PC-9 (cell line): Measurements from ENCODE around the gene RNF166. TPM values are rescaled to one million over a fixed set of nuclear protein-coding genes. Genes with fewer than 3 reads are reported as not detected.

Experiments
- BruUV-seq: library from RNA; stranded (reverse); fragments of 400-500 nt; replicated peaks from 2 replicates; lab custom pipeline; 2021; lab: Mats Ljungman, UMichigan
- CTCF ChIA-PET: fragments of 300-600 bp; sonication (Branson Sonifier 250); formaldehyde crosslinking; loops from one replicate; lab custom pipeline; 2022; ENCODE audit warnings: antibody characterized with exemption; lab: Charles Lee
- POLR2A ChIA-PET: fragments of 300-600 bp; sonication (Branson Sonifier 250); formaldehyde crosslinking; loops from one replicate; lab custom pipeline; 2022; ENCODE audit warnings: antibody characterized with exemption; ENCODE audit not compliant: unreplicated experiment; lab: Charles Lee
- DNase-seq, 2 experiments: peaks; one replicate each; pipeline versions ENCODE4 v3.0.0 to v3.0.0-alpha.2; 2015 to 2022; ENCODE audit warnings: mixed read lengths in 1 of 2
- H2AFZ ChIP-seq: fragments of 200-600 bp; sonication (generic); 2 replicates; pipeline ENCODE4 v1.8.1; 2017; ENCODE audit warnings: antibody characterized with exemption
- H3F3A ChIP-seq: fragments of 200-600 bp; sonication (generic); 2 replicates; pipeline ENCODE4 v1.8.1; 2017; ENCODE audit warnings: antibody characterized with exemption, mild to moderate bottlenecking, low read depth; ENCODE audit not compliant: insufficient read depth
- H3K27ac ChIP-seq: fragments of 200-600 bp; sonication (generic); 2 replicates; pipeline ENCODE4 v1.6.1; 2016; ENCODE audit warnings: mixed run types
- H3K27me3 ChIP-seq: fragments of 200-600 bp; sonication (generic); 2 replicates; pipeline ENCODE4 v1.6.1; 2016; ENCODE audit warnings: low read depth, mixed run types; ENCODE audit not compliant: insufficient read depth
- H3K36me3 ChIP-seq: fragments of 200-600 bp; sonication (generic); 2 replicates; pipeline ENCODE4 v1.6.1; 2016; ENCODE audit warnings: low read depth, mixed run types
- H3K4me1 ChIP-seq: fragments of 200-600 bp; sonication (generic); replicated peaks from 2 replicates; pipeline ENCODE4 v1.6.1; 2016; ENCODE audit warnings: mixed run types; ENCODE audit not compliant: insufficient read depth
- H3K4me2 ChIP-seq: fragments of 200-600 bp; sonication (generic); 2 replicates; pipeline ENCODE4 v1.6.1; 2017; ENCODE audit warnings: mixed run types
- H3K4me3 ChIP-seq: fragments of 200-600 bp; sonication (generic); 2 replicates; pipeline ENCODE4 v1.6.1; 2016; ENCODE audit warnings: mixed run types
- H3K79me2 ChIP-seq: fragments of 200-600 bp; sonication (generic); 2 replicates; pipeline ENCODE4 v1.6.1; 2017; ENCODE audit warnings: low read depth, mixed run types
- H3K9me2 ChIP-seq: fragments of 200-600 bp; sonication (generic); 2 replicates; pipeline ENCODE4 v1.8.1; 2017; ENCODE audit warnings: mild to moderate bottlenecking; ENCODE audit not compliant: insufficient read depth
- H3K9me3 ChIP-seq: fragments of 200-600 bp; sonication (generic); 2 replicates; pipeline ENCODE4 v1.8.1; 2016; ENCODE audit warnings: low read depth; ENCODE audit not compliant: insufficient read depth
- H4K20me1 ChIP-seq: fragments of 200-600 bp; sonication (generic); 2 replicates; pipeline ENCODE4 v1.8.1; 2017; ENCODE audit not compliant: insufficient read depth
- CTCF ChIP-seq: fragments of 200-600 bp; sonication (generic); conservative IDR thresholded peaks from 2 replicates; pipeline ENCODE4 v1.6.1; 2017; ENCODE audit warnings: mixed run types, antibody characterized with exemption, mild to moderate bottlenecking, moderate library complexity
- EZH2 ChIP-seq: fragments of 200-600 bp; sonication (generic); IDR thresholded peaks from 2 replicates; pipeline ENCODE4 v1.8.0; 2017; ENCODE audit warnings: antibody characterized with exemption, low read depth
- intact Hi-C: fragments of 100-400 bp; cut with micrococcal nuclease; formaldehyde crosslinking; loops from one replicate; pipeline ENCODE4 v1.10.0; 2022; ENCODE audit not compliant: unreplicated experiment
- total RNA-seq: library from RNA; stranded (reverse); gene quantifications from 2 replicates; pipeline ENCODE4 v1.2.3, GENCODE V29; 2021

RNF166 gene
- total RNA-seq, 1 experiment from 2014 or later, result 29.4 TPM

- H3K27ac ChIP-seq, result no peak overlapping the region
- peaks cover 30% of the 10 kb centered on the region for H3K79me2 ChIP-seq
- H3K27me3 ChIP-seq, result no peaks in the 10 kb centered on the region
- H3K36me3 ChIP-seq, result peaks cover 8% of the 10 kb centered on the region; the same call in 1 of the 2 replicates
- no peak overlapping the region for H2AFZ ChIP-seq
- H3K4me2 ChIP-seq, result no peak overlapping the region
- peaks cover 2% of the 10 kb centered on the region; the same call in 1 of the 2 replicates for H3K4me1 ChIP-seq
- peaks cover 7% of the 10 kb centered on the region; the same call in 1 of the 2 replicates for H3F3A ChIP-seq
- H3K9me3 ChIP-seq, result no peaks in the 10 kb centered on the region
- H3K4me3 ChIP-seq, result no peak overlapping the region
- intact Hi-C loops, result no loop called here
- DNase-seq, result no peak
- no peak for TF ChIP-seq EZH2
- no peak for TF ChIP-seq CTCF
- H3K9me2 ChIP-seq, result no peaks in the 10 kb centered on the region
- H4K20me1 ChIP-seq, result peaks cover 24% of the 10 kb centered on the region
- BruUV-seq, result no TSS peak
- ChIA-PET POLR2A (no interaction called here), CTCF (no interaction called here)
These were observed 42.2 kb upstream of the RNF166 start for GRCh38 chr16:88748364-88748763.

GRCh38 chr16:88747588-88748301 lies 41.5 kb upstream of the RNF166 start:
- Histone ChIP-seq H3K4me1 (peaks cover 5% of the 10 kb centered on the region; the same call in 1 of the 2 replicates), H3K4me3 (no peak overlapping the region), H3K9me2 (no peaks in the 10 kb centered on the region), H2AFZ (no peak overlapping the region), H3K79me2 (peaks cover 32% of the 10 kb centered on the region), H3K36me3 (peaks cover 8% of the 10 kb centered on the region; the same call in 1 of the 2 replicates), H3K9me3 (no peaks in the 10 kb centered on the region), H3F3A (peaks cover 8% of the 10 kb centered on the region; the same call in 1 of the 2 replicates), H3K27ac (no peak overlapping the region), H3K4me2 (no peak overlapping the region), H3K27me3 (no peaks in the 10 kb centered on the region), H4K20me1 (peaks cover 30% of the 10 kb centered on the region)
- intact Hi-C loops, result no loop called here
- DNase-seq, result peak; percentile 53 to 74
- CTCF ChIA-PET, result interaction anchor here (0.6 kb wide), 2 partner anchors 8 to 34 kb away, joined by 3 to 4 read pairs; no protein-coding TSS in a partner anchor
- POLR2A ChIA-PET, result no interaction called here
- TF ChIP-seq CTCF, result peak; percentile 58; the same call in 1 of the 2 replicates
- no peak for TF ChIP-seq EZH2
- BruUV-seq, result no TSS peak

- Histone ChIP-seq H3F3A (peaks cover 8% of the 10 kb centered on the region; the same call in 1 of the 2 replicates), H3K27me3 (no peaks in the 10 kb centered on the region), H3K79me2 (peaks cover 20% of the 10 kb centered on the region), H3K4me1 (peaks cover 5% of the 10 kb centered on the region; the same call in 1 of the 2 replicates), H3K4me3 (no peak overlapping the region), H3K9me3 (no peaks in the 10 kb centered on the region), H3K4me2 (no peak overlapping the region), H2AFZ (no peak overlapping the region), H3K27ac (no peak overlapping the region), H3K36me3 (peaks cover 3% of the 10 kb centered on the region; the same call in 1 of the 2 replicates), H4K20me1 (peaks cover 29% of the 10 kb centered on the region), H3K9me2 (no peaks in the 10 kb centered on the region)
- intact Hi-C loops, result no loop called here
- ChIA-PET POLR2A (no interaction called here), CTCF (interaction anchor here (0.6 to 1.1 kb wide), 2 partner anchors 9 to 16 kb away, joined by 7 to 8 read pairs; no protein-coding TSS in a partner anchor)
- BruUV-seq, result no TSS peak
- TF ChIP-seq EZH2, result no peak
- TF ChIP-seq CTCF, result no peak
- DNase-seq, result no peak
These were observed 40.3 kb upstream of the RNF166 start for GRCh38 chr16:88746506-88746905.
